T-cell (primary cell): ENCODE results near the gene GADD45B. TPM values are rescaled to one million over a fixed set of nuclear protein-coding genes. Genes with fewer than 3 reads are reported as not detected.
"Not testable (repeated sequence)": the region's sequence is repeated elsewhere in the genome, so short reads cannot be mapped to it uniquely, and the experiment has no call there.

Experiments used
- ATAC-seq, 4 experiments: fragments of 200-7000 bp in 3 of 4; fragments of 150-1000 bp in 1 of 4; cut with Tn5 transposase; replicated peaks in 1 of 4; 1 replicate in 3 of 4; 2 replicates in 1 of 4; pipeline ENCODE4 v1.10.0; 2021; ENCODE audit warnings: moderate library complexity in 3 of 4, mild to moderate bottlenecking in 2 of 4, moderate number of reproducible peaks in 1 of 4
- CTCF ChIA-PET, 2 donors: fragments of 300-600 bp; sonication (Branson Sonifier 250); formaldehyde crosslinking; loops; one replicate each; lab custom pipeline; 2022; ENCODE audit warnings: antibody characterized with exemption in 2 of 2; lab: Charles Lee
- POLR2A ChIA-PET, 2 donors: fragments of 300-600 bp; sonication (Branson Sonifier 250); formaldehyde crosslinking; loops; one replicate each; lab custom pipeline; 2022; ENCODE audit warnings: antibody characterized with exemption in 2 of 2; lab: Charles Lee
- DNase-seq, 35 experiments: peaks; one replicate each; pipeline versions ENCODE4 v3.0.0 to v3.0.0-alpha.2; 2013 to 2023
- H3K27ac ChIP-seq: one replicate; pipeline ENCODE4 v1.5.1; 2013; ENCODE audit warnings: low read length
- H3K27me3 ChIP-seq, 2 experiments: replicated peaks in 1 of 2; 1 replicate in 1 of 2; 2 replicates in 1 of 2; pipeline versions ENCODE4 v1.6.1 to v1.7.0; 2013; ENCODE audit warnings: low read length in 1 of 2, mixed read lengths in 1 of 2; ENCODE audit not compliant: control insufficient read depth in 2 of 2, insufficient read depth in 2 of 2; ENCODE audit errors: extremely low read depth in 1 of 2
- H3K36me3 ChIP-seq, 2 donors: 1 replicate in 1 of 2; 2 replicates in 1 of 2; pipeline versions ENCODE4 v1.6.1 to v1.7.0; 2013; ENCODE audit warnings: low read length in 1 of 2; ENCODE audit not compliant: control insufficient read depth in 2 of 2, insufficient read depth in 1 of 2; ENCODE audit errors: extremely low read depth in 1 of 2
- H3K4me1 ChIP-seq, 2 experiments: 1 replicate in 1 of 2; 2 replicates in 1 of 2; pipeline versions ENCODE4 v1.6.1 to v1.7.0; 2013; ENCODE audit warnings: low read length in 2 of 2, mixed read lengths in 1 of 2; ENCODE audit not compliant: insufficient read depth in 2 of 2, control insufficient read depth in 1 of 2; ENCODE audit errors: extremely low read depth in 1 of 2
- H3K4me3 ChIP-seq, 2 donors: 1 replicate in 1 of 2; 2 replicates in 1 of 2; pipeline versions ENCODE4 v1.5.1 to v1.7.0; 2013; ENCODE audit warnings: mild to moderate bottlenecking in 2 of 2, low read length in 1 of 2, moderate library complexity in 1 of 2; ENCODE audit not compliant: control insufficient read depth in 1 of 2; ENCODE audit errors: extremely low read depth in 1 of 2
- H3K9me3 ChIP-seq: 2 replicates; pipeline ENCODE4 v1.7.0; 2013
- H3K27ac Mint-ChIP-seq, 2 donors: one replicate each; pipeline ENCODE4 v1.8.0; 2020 to 2021; ENCODE audit warnings: mild to moderate bottlenecking in 2 of 2, mixed read lengths in 2 of 2
- H3K27me3 Mint-ChIP-seq, 2 donors: one replicate each; pipeline ENCODE4 v1.8.0; 2021 to 2022; ENCODE audit warnings: mixed read lengths in 2 of 2
- H3K36me3 Mint-ChIP-seq: one replicate; pipeline ENCODE4 v1.8.0; 2021; ENCODE audit warnings: mixed read lengths
- H3K4me1 Mint-ChIP-seq, 3 donors: one replicate each; pipeline ENCODE4 v1.8.0; 2020 to 2022; ENCODE audit warnings: mixed read lengths in 3 of 3, mild to moderate bottlenecking in 1 of 3
- H3K4me3 Mint-ChIP-seq, 3 donors: one replicate each; pipeline ENCODE4 v1.8.0; 2020 to 2022; ENCODE audit warnings: mild to moderate bottlenecking in 3 of 3, mixed read lengths in 3 of 3, moderate library complexity in 3 of 3
- H3K9me3 Mint-ChIP-seq, 3 donors: one replicate each; pipeline ENCODE4 v1.8.0; 2020 to 2022; ENCODE audit warnings: mixed read lengths in 3 of 3
- WGBS: methylation state at CpG from one replicate; pipeline ENCODE4 v1.1.5; 2013; ENCODE audit warnings: missing lambda C conversion rate; ENCODE audit not compliant: insufficient coverage; 5-methylcytosine and 5-hydroxymethylcytosine counted together
- total RNA-seq, 35 experiments: library from RNA in 6 of 35; stranded (reverse) in 6 of 35; fragments of 120-200 nt in 1 of 35; gene quantifications; one replicate each; pipeline versions ENCODE4 v1.2.1 to v1.2.4 and lab custom pipeline; 2013 to 2026

GADD45B gene
- total RNA-seq, 5 donors from 2014 or later (not counting 1 experiment from before 2014, with no cell fraction given): 76.5 to 174 (median 102) TPM

- H3K4me1 ChIP-seq: peaks cover 0 to 27% of the 10 kb centered on the region in 2 experiments
- no peaks in the 10 kb centered on the region for H3K9me3 Mint-ChIP-seq
- DNase-seq (no peak), ATAC-seq (no peak)
- H3K36me3 Mint-ChIP-seq: no peaks in the 10 kb centered on the region
- no peak overlapping the region for H3K27ac Mint-ChIP-seq
- ChIA-PET POLR2A (no interaction called here), CTCF (interaction anchor here in 1 of 2 donors (0.6 kb wide), 1 partner anchor 119 kb away, joined by 4 read pairs; no protein-coding TSS in a partner anchor)
- H3K4me1 Mint-ChIP-seq: peaks cover 20 to 30% (median 29%) of the 10 kb centered on the region in 3 donors
- H3K4me3 Mint-ChIP-seq: no peak overlapping the region
- no peaks in the 10 kb centered on the region for H3K9me3 ChIP-seq
- no peak overlapping the region for H3K27ac ChIP-seq
- peaks cover 6 to 14% of the 10 kb centered on the region in 2 donors for H3K27me3 Mint-ChIP-seq
- no peaks in the 10 kb centered on the region for H3K36me3 ChIP-seq
- peaks cover 0 to 26% of the 10 kb centered on the region in 2 experiments for H3K27me3 ChIP-seq
- WGBS: 95% methylated on average over 9 of the region's 10 CpGs
- no peak overlapping the region for H3K4me3 ChIP-seq
Observed at GRCh38 chr19:2497186-2497585, 21.3 kb downstream of the GADD45B start.

GRCh38 chr19:2500156-2500555, 24.2 kb downstream of the GADD45B start:
- Mint-ChIP-seq H3K4me3 (no peak overlapping the region), H3K9me3 (no peaks in the 10 kb centered on the region), H3K36me3 (no peaks in the 10 kb centered on the region), H3K27me3 (no peaks in the 10 kb centered on the region), H3K4me1 (peaks cover 20 to 36% (median 28%) of the 10 kb centered on the region in 3 donors), H3K27ac (no peak overlapping the region)
- CTCF ChIA-PET: interaction anchor here in 1 of 2 donors (0.7 kb wide), 1 partner anchor 96 kb away, joined by 4 read pairs; no protein-coding TSS in a partner anchor
- ATAC-seq (no peak), DNase-seq (no peak)
- 95% methylated on average over 8 of the region's 13 CpGs for WGBS
- Histone ChIP-seq H3K36me3 (no peaks in the 10 kb centered on the region), H3K4me3 (no peak overlapping the region), H3K27me3 (peaks cover 0 to 4% of the 10 kb centered on the region in 2 experiments), H3K4me1 (peaks cover 0 to 41% of the 10 kb centered on the region in 2 experiments), H3K9me3 (no peaks in the 10 kb centered on the region), H3K27ac (no peak overlapping the region)
- POLR2A ChIA-PET: no interaction called here

- Histone ChIP-seq H3K4me1 (peaks cover 0 to 34% of the 10 kb centered on the region in 2 experiments), H3K27me3 (peaks cover 0 to 4% of the 10 kb centered on the region in 2 experiments), H3K36me3 (no peaks in the 10 kb centered on the region), H3K4me3 (no peak overlapping the region), H3K27ac (no peak overlapping the region), H3K9me3 (no peaks in the 10 kb centered on the region)
- ATAC-seq (no peak), DNase-seq (no peak)
- ChIA-PET CTCF (interaction anchor here in 1 of 2 donors (0.7 kb wide), 1 partner anchor 97 kb away, joined by 4 read pairs; no protein-coding TSS in a partner anchor), POLR2A (no interaction called here)
- no peaks in the 10 kb centered on the region for H3K36me3 Mint-ChIP-seq
- H3K27me3 Mint-ChIP-seq: no peaks in the 10 kb centered on the region
- peaks cover 19 to 38% (median 26%) of the 10 kb centered on the region in 3 donors for H3K4me1 Mint-ChIP-seq
- H3K27ac Mint-ChIP-seq: no peak overlapping the region
- WGBS: 70% methylated on average over 9 of the region's 12 CpGs
- H3K4me3 Mint-ChIP-seq: no peak overlapping the region
- no peaks in the 10 kb centered on the region for H3K9me3 Mint-ChIP-seq
Observed at GRCh38 chr19:2500841-2501261, 24.9 kb downstream of the GADD45B start.

GRCh38 chr19:2503521-2504109, 27.7 kb downstream of the GADD45B start:
- DNase-seq (peak; percentile 44 to 80 (median 60)), ATAC-seq (peak; percentile 79 to 92 (median 92))
- Histone ChIP-seq H3K4me1 (peaks cover 3 to 42% of the 10 kb centered on the region in 2 experiments), H3K4me3 (peak overlapping the region in 1 of 2 donors; percentile 19), H3K9me3 (no peaks in the 10 kb centered on the region), H3K36me3 (no peaks in the 10 kb centered on the region), H3K27ac (peak overlapping the region; percentile 88), H3K27me3 (no peaks in the 10 kb centered on the region)
- H3K9me3 Mint-ChIP-seq: no peaks in the 10 kb centered on the region
- no peaks in the 10 kb centered on the region for H3K36me3 Mint-ChIP-seq
- 7% methylated on average over 21 of the region's 21 CpGs for WGBS
- H3K27ac Mint-ChIP-seq: peak overlapping the region; percentile 96 to 97
- CTCF ChIA-PET: interaction anchor here in 1 of 2 donors (0.9 to 1.1 kb wide), 3 partner anchors 28 to 110 kb away, joined by 3 to 6 read pairs (median 4); partner anchors contain the start of gene GADD45B
- H3K27me3 Mint-ChIP-seq: peaks cover 0 to 3% of the 10 kb centered on the region in 2 donors
- POLR2A ChIA-PET: interaction anchor here in 1 of 2 donors (0.5 to 2.2 kb wide), 3 partner anchors 26 to 49 kb away, joined by 3 to 21 read pairs (median 6); partner anchors contain the start of gene GADD45B
- H3K4me3 Mint-ChIP-seq: peak overlapping the region; percentile 52 to 72 (median 66)
- H3K4me1 Mint-ChIP-seq: peaks cover 23 to 43% (median 31%) of the 10 kb centered on the region in 3 donors

- H3K36me3 Mint-ChIP-seq, H3K9me3 Mint-ChIP-seq, H3K27ac ChIP-seq, ATAC-seq, H3K27me3 Mint-ChIP-seq, DNase-seq, H3K4me3 ChIP-seq, H3K27ac Mint-ChIP-seq, H3K9me3 ChIP-seq, H3K27me3 ChIP-seq, H3K36me3 ChIP-seq, H3K4me3 Mint-ChIP-seq: not testable (repeated sequence)
- POLR2A ChIA-PET: interaction anchor here in 1 of 2 donors (0.6 kb wide), 1 partner anchor 10 kb away, joined by 3 read pairs; no protein-coding TSS in a partner anchor
- H3K4me1 ChIP-seq: peaks cover 3 to 37% of the 10 kb centered on the region in 2 experiments
- CTCF ChIA-PET: interaction anchor here in 1 of 2 donors (0.6 kb wide), 1 partner anchor 101 kb away, joined by 3 read pairs; no protein-coding TSS in a partner anchor
- WGBS: 100% methylated on average over 2 of the region's 8 CpGs
- H3K4me1 Mint-ChIP-seq: peaks cover 23 to 39% (median 29%) of the 10 kb centered on the region in 3 donors
Observed at GRCh38 chr19:2506656-2507055, 30.7 kb downstream of the GADD45B start.

GRCh38 chr19:2507109-2507508, 31.2 kb downstream of the GADD45B start:
- no peaks in the 10 kb centered on the region for H3K36me3 Mint-ChIP-seq
- Histone ChIP-seq H3K27ac (peak overlapping the region; percentile 18), H3K4me1 (peaks cover 3 to 37% of the 10 kb centered on the region in 2 experiments), H3K27me3 (peaks cover 0 to 7% of the 10 kb centered on the region in 2 experiments), H3K4me3 (no peak overlapping the region), H3K36me3 (no peaks in the 10 kb centered on the region), H3K9me3 (no peaks in the 10 kb centered on the region)
- peaks cover 0 to 3% of the 10 kb centered on the region in 2 donors for H3K27me3 Mint-ChIP-seq
- POLR2A ChIA-PET: interaction anchor here in 1 of 2 donors (0.6 kb wide), 1 partner anchor 9 kb away, joined by 3 read pairs; no protein-coding TSS in a partner anchor
- CTCF ChIA-PET: interaction anchor here in 1 of 2 donors (0.6 kb wide), 1 partner anchor 101 kb away, joined by 3 read pairs; no protein-coding TSS in a partner anchor
- H3K9me3 Mint-ChIP-seq: no peaks in the 10 kb centered on the region
- peak overlapping the region; percentile 77 to 80 for H3K27ac Mint-ChIP-seq
- ATAC-seq: peak in 3 of 4 experiments; percentile 13 to 79 (median 23)
- peak in 34 of 35 experiments; percentile 15 to 70 (median 40) for DNase-seq
- H3K4me3 Mint-ChIP-seq: peak overlapping the region in 1 of 3 donors; percentile 29
- WGBS: no CpG with 5 or more reads among the region's 12 CpGs
- peaks cover 23 to 36% (median 29%) of the 10 kb centered on the region in 3 donors for H3K4me1 Mint-ChIP-seq
